OCI-LY7 (cell line): ENCODE results near the gene POLR2E.

Experiments
- CTCF ChIP-seq: fragments of 200-600 bp; sonication (generic); conservative IDR thresholded peaks from 2 replicates; pipeline ENCODE4 v1.5.1; 2014; ENCODE audit warnings: mild to moderate bottlenecking, antibody characterized with exemption, low read length, moderate library complexity, mixed read lengths
- EZH2phosphoT487 ChIP-seq: fragments of 200-600 bp; sonication (generic); IDR thresholded peaks from 2 replicates; pipeline ENCODE4 v1.6.1; 2018; ENCODE audit warnings: low read depth, borderline replicate concordance, mild to moderate bottlenecking, mixed run types, antibody characterized with exemption, low read length, moderate library complexity, mixed read lengths

- TF ChIP-seq CTCF (no peak), EZH2phosphoT487 (no peak)
Observed at GRCh38 chr19:1088416-1089010, 6.7 kb downstream of the POLR2E start.
